HUES48 (cell line): Measurements from ENCODE around the gene PRICKLE3.

Source experiments
- H3K27ac ChIP-seq: one replicate; pipeline ENCODE4 v1.7.0; 2013; ENCODE audit warnings: low read depth, low read length, inconsistent platforms
- H3K27me3 ChIP-seq: 2 replicates; pipeline ENCODE4 v1.6.1; 2013; ENCODE audit warnings: mild to moderate bottlenecking, low read length; ENCODE audit not compliant: control insufficient read depth, insufficient read depth
- H3K36me3 ChIP-seq: 2 replicates; pipeline ENCODE4 v1.6.1; 2013; ENCODE audit warnings: low read length; ENCODE audit not compliant: control insufficient read depth, insufficient read depth
- H3K4me1 ChIP-seq: 2 replicates; pipeline ENCODE4 v1.6.1; 2013; ENCODE audit warnings: mild to moderate bottlenecking, low read length; ENCODE audit not compliant: control insufficient read depth, insufficient read depth
- H3K4me3 ChIP-seq: 2 replicates; pipeline ENCODE4 v1.5.1; 2013; ENCODE audit warnings: mild to moderate bottlenecking, low read depth, low read length
- H3K9ac ChIP-seq: 2 replicates; pipeline ENCODE4 v1.6.1; 2013; ENCODE audit warnings: mild to moderate bottlenecking, low read depth, low read length, moderate library complexity
- H3K9me3 ChIP-seq: 2 replicates; pipeline ENCODE4 v1.6.1; 2013; ENCODE audit warnings: low read length; ENCODE audit not compliant: control insufficient read depth, insufficient read depth

The PRICKLE3 gene

DNA sequence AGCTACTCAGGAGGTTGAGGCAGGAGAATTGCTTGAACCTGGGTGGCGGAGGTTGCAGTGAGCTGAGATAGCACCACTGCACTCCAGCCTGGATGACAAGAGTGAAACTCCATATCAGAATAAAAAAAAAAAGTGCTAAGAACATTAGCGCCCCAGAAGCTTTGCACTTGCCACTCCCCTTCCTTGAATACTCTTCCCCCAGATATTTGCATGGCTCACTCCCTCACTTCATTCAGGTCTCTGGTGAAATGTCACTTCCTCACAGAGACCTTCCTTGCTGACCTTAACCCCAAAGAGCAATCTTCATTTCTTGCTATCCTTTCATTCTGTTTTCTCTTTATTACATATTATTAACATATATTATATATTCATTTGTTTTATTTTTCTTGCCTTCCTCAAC, 35.7 kb upstream of the PRICKLE3 start:
- Histone ChIP-seq H3K9ac (no peak overlapping the region), H3K27me3 (no peaks in the 10 kb centered on the region), H3K36me3 (no peaks in the 10 kb centered on the region), H3K4me3 (no peak overlapping the region), H3K27ac (no peak overlapping the region), H3K4me1 (no peaks in the 10 kb centered on the region), H3K9me3 (peaks cover 10% of the 10 kb centered on the region; the same call in 1 of the 2 replicates)

DNA sequence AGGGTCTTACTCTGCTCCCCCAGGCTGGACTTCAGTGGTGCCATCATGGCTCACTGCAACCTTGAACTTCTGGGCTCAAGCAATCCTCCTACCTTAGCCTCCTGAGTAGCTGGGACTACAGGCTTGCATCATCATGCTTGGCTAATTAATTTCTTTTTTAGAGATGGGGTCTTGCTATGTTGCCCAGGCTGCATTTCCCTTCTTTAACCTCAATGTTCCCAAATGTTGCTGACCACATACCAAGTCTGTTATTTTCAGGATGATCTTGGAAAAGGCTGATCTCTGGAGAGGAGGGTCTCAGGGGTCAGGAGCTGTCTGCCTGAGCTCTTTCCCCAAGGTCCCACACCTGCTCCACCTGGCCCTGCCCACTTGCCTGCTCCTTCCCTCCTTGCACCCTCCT, 33.9 kb upstream of the PRICKLE3 start:
- Histone ChIP-seq H3K27me3 (no peaks in the 10 kb centered on the region), H3K36me3 (no peaks in the 10 kb centered on the region), H3K9me3 (peaks cover 10% of the 10 kb centered on the region; the same call in 1 of the 2 replicates), H3K4me1 (no peaks in the 10 kb centered on the region), H3K9ac (no peak overlapping the region), H3K4me3 (no peak overlapping the region), H3K27ac (no peak overlapping the region)

DNA sequence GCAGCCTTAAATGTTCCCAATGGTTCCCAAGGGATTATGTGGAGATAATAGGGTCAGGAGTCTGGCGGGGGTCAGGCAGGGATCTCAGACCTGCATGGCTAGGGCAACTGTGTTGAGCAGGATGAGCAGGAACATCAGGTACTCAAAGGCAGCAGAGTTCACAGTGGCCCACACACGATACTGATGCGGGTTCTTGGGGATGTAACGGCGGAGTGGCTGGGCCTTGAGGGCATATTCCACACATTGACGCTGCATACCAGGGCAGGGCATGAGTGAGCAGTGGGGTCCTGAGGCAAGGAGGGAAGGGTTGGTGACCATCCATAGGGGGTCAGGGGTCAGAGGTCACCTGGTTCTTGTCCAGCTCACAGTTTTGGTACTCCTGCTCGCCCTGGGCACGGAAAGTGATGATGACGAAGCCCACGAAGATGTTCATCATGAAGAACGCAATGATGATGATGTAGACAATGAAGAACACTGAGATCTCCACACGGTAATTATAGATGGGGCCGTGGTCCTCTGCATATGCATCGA, 28.9 kb upstream of the PRICKLE3 start:
- Histone ChIP-seq H3K4me1 (no peaks in the 10 kb centered on the region), H3K9ac (no peak overlapping the region), H3K36me3 (no peaks in the 10 kb centered on the region), H3K27me3 (no peaks in the 10 kb centered on the region), H3K4me3 (no peak overlapping the region), H3K27ac (no peak overlapping the region), H3K9me3 (peaks cover 27% of the 10 kb centered on the region)

DNA sequence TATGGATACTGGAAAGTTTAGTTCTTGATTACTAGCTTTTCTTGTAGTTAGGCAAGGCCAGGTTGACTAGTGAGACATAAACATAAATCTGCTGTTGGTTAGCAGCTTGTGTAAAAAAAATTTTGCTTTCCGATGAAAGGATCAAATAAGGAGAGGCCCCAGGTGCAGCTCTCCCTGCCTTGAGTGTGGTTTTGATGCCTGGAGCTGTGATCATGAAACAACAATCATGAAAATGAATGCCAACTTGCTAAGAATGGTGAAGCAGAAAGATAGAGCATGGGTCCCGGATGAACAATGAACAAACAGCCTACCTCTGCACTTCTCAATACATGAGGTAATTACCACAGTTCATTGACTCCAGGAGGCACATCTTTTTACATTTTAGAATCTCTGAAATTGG, 28.2 kb upstream of the PRICKLE3 start:
- Histone ChIP-seq H3K36me3 (no peaks in the 10 kb centered on the region), H3K4me1 (no peaks in the 10 kb centered on the region), H3K9ac (no peak overlapping the region), H3K27ac (no peak overlapping the region), H3K4me3 (no peak overlapping the region), H3K27me3 (no peaks in the 10 kb centered on the region), H3K9me3 (peaks cover 28% of the 10 kb centered on the region)

DNA sequence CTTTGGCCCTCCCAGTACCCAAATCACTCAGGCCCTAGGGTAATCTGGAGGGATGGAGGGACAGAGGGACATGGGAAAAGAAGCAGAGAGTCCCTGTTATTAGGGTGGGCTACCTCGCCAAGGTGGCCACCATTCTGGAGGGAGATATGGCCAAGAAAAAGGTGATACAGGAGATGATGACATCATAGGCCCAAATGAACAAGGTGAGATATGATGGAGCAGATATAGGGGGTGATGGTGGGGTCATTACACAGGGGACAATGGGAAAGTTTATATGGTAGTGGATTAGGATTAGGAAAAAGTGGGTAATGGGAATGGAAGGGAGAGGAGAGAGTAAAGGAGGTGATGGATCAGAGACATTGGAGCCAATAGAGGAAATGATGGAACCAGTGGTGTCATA, 26.7 kb upstream of the PRICKLE3 start:
- Histone ChIP-seq H3K27ac (no peak overlapping the region), H3K4me1 (no peaks in the 10 kb centered on the region), H3K36me3 (no peaks in the 10 kb centered on the region), H3K9ac (no peak overlapping the region), H3K27me3 (no peaks in the 10 kb centered on the region), H3K4me3 (no peak overlapping the region), H3K9me3 (peaks cover 23% of the 10 kb centered on the region)

DNA sequence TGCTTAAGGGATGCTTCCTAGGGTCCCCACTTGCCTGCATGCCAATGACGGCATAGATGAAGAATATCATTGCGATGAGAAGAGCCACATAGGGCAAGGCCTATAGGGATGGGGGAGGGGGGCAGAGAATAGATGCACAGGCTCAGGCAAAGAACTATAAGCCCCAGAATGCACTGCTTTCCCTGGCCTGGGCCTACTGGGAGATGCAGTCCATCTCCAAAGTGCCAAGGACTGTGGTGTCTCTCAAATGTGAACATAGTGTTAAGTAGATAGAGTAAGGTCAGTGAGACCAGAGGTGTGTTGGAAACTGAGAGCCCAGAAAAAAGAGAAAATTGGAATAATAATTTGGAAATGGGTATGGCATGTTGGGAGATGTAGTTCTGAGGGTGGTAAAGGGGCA, 26.0 kb upstream of the PRICKLE3 start:
- Histone ChIP-seq H3K36me3 (no peaks in the 10 kb centered on the region), H3K27ac (no peak overlapping the region), H3K4me1 (no peaks in the 10 kb centered on the region), H3K9me3 (peaks cover 23% of the 10 kb centered on the region), H3K9ac (no peak overlapping the region), H3K4me3 (no peak overlapping the region), H3K27me3 (no peaks in the 10 kb centered on the region)

DNA sequence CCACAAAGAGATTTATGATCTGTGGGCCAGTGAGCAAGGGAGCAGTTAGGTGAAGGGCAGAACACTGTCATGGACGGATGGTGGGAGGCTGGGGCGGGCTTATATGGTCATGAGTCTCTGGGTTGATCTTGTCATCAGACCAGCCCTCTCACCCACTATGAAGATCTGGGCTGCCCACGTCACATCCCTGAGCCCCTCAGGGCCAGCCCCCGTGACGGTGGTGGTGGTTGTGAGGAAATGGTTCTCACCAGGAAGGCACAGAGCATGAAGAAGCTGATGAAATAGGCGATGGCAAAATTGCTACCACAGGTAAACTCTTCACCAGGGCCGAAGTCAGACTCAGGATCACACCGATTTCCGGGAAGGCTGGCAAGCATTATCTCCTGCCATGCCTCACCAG, 24.9 kb upstream of the PRICKLE3 start:
- Histone ChIP-seq H3K36me3 (no peaks in the 10 kb centered on the region), H3K9me3 (peaks cover 23% of the 10 kb centered on the region), H3K27ac (no peak overlapping the region)

DNA sequence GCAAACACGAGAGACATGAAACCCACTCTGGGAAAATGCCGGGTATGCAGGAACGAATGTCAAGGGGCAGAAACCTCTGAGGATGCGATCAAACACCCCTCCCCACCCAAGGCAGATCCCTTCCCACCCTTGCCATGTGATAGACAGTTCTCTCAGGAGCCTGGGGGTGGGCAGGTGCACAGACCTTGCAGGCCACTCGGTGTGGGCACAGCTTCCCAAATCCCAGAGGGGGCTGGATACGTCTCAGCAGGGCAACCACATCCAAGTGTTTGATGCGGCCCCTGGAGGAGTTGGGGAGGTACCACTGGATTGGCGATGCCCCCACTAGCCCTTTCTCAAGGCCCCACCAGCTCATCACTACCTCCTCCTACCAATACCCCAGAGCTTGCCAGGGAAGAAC, 24.2 kb upstream of the PRICKLE3 start:
- H3K4me3 ChIP-seq: no peak overlapping the region
- H3K36me3 ChIP-seq: no peaks in the 10 kb centered on the region
- H3K9me3 ChIP-seq: peaks cover 23% of the 10 kb centered on the region
- H3K9ac ChIP-seq: no peak overlapping the region
- H3K4me1 ChIP-seq: no peaks in the 10 kb centered on the region
- H3K27me3 ChIP-seq: no peaks in the 10 kb centered on the region
- no peak overlapping the region for H3K27ac ChIP-seq

More for the DNA sequence above, 24.9 kb upstream of the PRICKLE3 start:
- Histone ChIP-seq H3K9ac (no peak overlapping the region), H3K4me1 (no peaks in the 10 kb centered on the region), H3K27me3 (no peaks in the 10 kb centered on the region), H3K4me3 (no peak overlapping the region)

DNA sequence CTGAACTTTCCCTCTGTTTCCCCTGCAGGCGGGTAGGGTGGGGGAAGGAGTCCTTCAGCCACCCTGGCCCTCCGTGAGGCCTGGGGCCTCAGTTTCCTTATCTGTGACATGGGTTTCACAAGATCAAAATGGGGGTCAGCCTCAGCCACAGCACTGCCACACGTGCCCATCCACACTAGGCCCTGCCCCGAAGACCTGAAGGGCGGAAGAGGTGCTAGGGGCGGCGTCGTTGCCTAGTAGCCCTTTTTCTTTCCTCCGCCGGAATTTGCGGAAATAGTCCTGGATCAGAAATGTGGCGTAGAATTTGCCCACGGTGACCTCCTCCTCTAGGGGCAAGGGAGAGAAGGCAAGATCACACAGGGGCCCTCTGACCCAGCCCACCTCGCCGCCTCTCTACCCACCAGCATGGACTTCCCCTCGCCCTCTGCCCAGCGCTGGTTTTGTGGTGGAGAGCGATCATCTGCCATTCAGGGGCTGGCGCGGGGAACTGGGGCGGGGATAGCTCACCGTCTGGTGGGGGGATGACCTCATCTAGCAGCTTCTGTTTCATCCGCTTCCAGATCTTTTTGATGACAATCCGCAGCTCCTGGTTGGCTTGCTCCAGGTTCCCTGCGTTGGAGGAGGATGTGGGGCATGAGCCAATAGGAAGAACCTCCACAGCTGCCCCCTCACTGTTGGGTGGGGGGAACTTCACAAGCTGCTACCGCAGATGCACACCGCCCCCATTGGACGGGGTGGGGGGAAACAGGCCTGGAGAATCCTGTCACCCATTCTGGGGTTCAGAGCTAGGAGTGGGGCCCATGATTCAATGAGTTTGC, 23.5 kb upstream of the PRICKLE3 start:
- Histone ChIP-seq H3K27me3 (no peaks in the 10 kb centered on the region), H3K4me3 (no peak overlapping the region; the same call in 1 of the 2 replicates), H3K36me3 (no peaks in the 10 kb centered on the region), H3K9ac (no peak overlapping the region), H3K9me3 (peaks cover 23% of the 10 kb centered on the region), H3K27ac (no peak overlapping the region), H3K4me1 (no peaks in the 10 kb centered on the region)

DNA sequence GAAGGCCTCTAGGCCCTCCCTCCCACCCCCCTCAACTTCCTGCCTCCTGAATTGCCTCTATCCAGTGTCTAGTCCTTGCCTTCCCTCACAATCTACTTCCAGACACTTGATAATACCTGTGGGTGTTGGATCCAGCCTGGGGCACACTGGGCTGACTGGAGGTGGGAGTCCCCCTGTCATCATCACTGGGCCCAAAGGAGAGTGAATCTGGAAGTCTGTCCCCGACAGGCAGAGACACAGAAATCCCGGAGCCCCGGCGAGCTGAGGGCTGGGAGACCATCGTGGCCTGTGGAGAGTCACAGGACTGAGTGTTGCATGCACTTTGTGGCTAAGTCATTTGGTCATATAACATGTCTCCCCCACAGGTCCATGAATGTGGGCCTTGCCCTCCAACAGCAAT, 22.2 kb upstream of the PRICKLE3 start:
- H3K4me1 ChIP-seq: no peaks in the 10 kb centered on the region
- no peak overlapping the region for H3K27ac ChIP-seq
- H3K4me3 ChIP-seq: no peak overlapping the region
- peaks cover 20% of the 10 kb centered on the region for H3K9me3 ChIP-seq
- H3K9ac ChIP-seq: no peak overlapping the region
- no peaks in the 10 kb centered on the region for H3K36me3 ChIP-seq
- no peaks in the 10 kb centered on the region for H3K27me3 ChIP-seq

DNA sequence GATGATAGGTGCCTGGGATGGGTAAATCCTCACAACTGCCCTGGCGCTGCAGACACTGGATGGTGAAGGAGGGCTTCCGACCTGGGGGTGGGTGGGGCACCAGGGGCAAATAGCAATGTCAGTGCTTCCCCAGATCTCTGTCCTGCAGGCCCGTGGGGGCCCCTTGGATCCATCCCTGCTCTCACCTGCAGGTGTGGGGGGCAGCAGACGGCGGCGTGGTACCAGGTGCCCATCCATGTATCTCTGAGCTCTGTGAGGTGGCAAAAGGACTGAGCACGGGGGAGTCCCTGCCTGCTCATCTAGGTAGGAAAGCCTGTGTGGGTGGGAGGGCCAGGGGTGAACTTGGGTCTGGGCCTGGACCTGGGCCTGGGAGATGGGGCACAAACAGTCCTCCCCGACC, 20.4 kb upstream of the PRICKLE3 start:
- no peak overlapping the region for H3K27ac ChIP-seq
- no peak overlapping the region for H3K9ac ChIP-seq
- H3K36me3 ChIP-seq: no peaks in the 10 kb centered on the region
- H3K9me3 ChIP-seq: peaks cover 7% of the 10 kb centered on the region
- no peak overlapping the region for H3K4me3 ChIP-seq
- H3K4me1 ChIP-seq: no peaks in the 10 kb centered on the region
- H3K27me3 ChIP-seq: no peaks in the 10 kb centered on the region
